Upper lobe of left lung (tissue), 4 donors: ENCODE measurements around the gene SHQ1.

ENCODE experiments used
- EP300 ChIP-seq, 4 donors: sonication (generic); formaldehyde crosslinking; IDR thresholded peaks; one replicate each; pipeline ENCODE4 v1.5.1; 2017; ENCODE audit warnings: antibody characterized with exemption in 4 of 4, control low read depth in 2 of 4
- TF ChIP-seq, protein P1 (sequence below), 6 experiments: fragments of 450-650 bp in 4 of 6; fragments of 200-600 bp in 2 of 6; sonication (generic) in 2 of 6; IDR thresholded peaks; one replicate each; pipeline ENCODE4 v1.5.1; 2016 to 2019; ENCODE audit warnings: antibody characterized with exemption in 6 of 6

DNA sequence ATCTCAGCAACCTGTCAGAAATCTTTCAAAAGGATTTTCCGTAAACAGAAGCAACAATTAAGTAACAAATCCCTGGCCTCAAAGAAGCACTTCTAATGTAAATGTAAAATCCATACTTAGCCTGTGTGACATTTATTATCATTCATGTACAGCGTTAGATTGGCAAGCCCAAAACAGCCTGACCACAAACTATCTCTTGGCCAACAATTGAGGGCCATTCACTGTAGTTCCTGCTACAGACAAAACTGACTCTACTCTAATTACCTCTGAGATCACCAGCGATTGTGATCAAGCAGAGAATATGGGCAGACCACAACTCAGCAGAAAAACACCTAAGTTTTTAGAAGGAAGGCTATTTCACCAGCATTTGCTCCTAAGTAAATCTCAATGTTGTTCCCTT lies 9.2 kb downstream of the SHQ1 start:
- TF ChIP-seq, protein P1, sequence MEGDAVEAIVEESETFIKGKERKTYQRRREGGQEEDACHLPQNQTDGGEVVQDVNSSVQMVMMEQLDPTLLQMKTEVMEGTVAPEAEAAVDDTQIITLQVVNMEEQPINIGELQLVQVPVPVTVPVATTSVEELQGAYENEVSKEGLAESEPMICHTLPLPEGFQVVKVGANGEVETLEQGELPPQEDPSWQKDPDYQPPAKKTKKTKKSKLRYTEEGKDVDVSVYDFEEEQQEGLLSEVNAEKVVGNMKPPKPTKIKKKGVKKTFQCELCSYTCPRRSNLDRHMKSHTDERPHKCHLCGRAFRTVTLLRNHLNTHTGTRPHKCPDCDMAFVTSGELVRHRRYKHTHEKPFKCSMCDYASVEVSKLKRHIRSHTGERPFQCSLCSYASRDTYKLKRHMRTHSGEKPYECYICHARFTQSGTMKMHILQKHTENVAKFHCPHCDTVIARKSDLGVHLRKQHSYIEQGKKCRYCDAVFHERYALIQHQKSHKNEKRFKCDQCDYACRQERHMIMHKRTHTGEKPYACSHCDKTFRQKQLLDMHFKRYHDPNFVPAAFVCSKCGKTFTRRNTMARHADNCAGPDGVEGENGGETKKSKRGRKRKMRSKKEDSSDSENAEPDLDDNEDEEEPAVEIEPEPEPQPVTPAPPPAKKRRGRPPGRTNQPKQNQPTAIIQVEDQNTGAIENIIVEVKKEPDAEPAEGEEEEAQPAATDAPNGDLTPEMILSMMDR (IDR thresholded peaks at IDR 0.05): no peak
- no peak for TF ChIP-seq EP300 (IDR thresholded peaks at IDR 0.05)
